GM10248 (cell line): Measurements from ENCODE around the gene RPP38.

ENCODE experiments used
- CTCF ChIA-PET: fragments of 300-600 bp; sonication (Branson Sonifier 250); formaldehyde crosslinking; extraction: SDS; loops from one replicate; lab custom pipeline; 2021; ENCODE audit warnings: antibody characterized with exemption; lab: Yijun Ruan, JAX
- POLR2A ChIA-PET: fragments of 350-650 bp; sonication (Branson Sonifier 250); formaldehyde crosslinking; extraction: SDS; loops from one replicate; lab custom pipeline; 2020; ENCODE audit warnings: antibody characterized with exemption; lab: Yijun Ruan, JAX
- DNase-seq: peaks from one replicate; pipeline ENCODE4 v3.0.0; 2012; ENCODE audit errors: extremely low spot score
- TF ChIP-seq, protein P1 (sequence below): IDR thresholded peaks from 2 replicates; pipeline ENCODE4 v1.5.1; 2012; ENCODE audit warnings: mild to moderate bottlenecking, low read depth; ENCODE audit errors: extremely low read depth, missing control alignments, control extremely low read depth

The RPP38 gene

DNA sequence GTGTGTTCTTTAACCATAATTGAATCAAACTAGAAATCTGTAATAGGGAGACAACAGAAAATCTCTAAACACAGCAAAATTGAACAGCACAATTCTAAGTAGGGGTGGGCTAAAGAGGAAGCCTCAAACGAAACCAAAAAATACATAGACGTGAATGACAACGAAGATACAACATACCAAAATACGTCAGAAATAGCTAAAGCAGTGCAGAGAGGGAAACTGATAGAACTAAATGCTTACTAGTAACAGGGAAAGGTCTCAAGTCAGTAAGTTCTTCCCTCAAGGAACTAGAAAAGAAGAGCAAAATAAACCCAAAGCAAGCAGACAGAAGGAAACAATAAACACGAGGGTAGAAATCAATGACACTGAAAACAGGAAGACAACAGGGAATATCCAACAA is 19.1 kb downstream of the RPP38 start:
- no peak for DNase-seq
- ChIA-PET POLR2A (no interaction called here), CTCF (interaction anchor here (4.3 kb wide), 1 partner anchor 10 kb away, joined by 23 read pairs; no protein-coding TSS in a partner anchor)
- TF ChIP-seq, protein P1, sequence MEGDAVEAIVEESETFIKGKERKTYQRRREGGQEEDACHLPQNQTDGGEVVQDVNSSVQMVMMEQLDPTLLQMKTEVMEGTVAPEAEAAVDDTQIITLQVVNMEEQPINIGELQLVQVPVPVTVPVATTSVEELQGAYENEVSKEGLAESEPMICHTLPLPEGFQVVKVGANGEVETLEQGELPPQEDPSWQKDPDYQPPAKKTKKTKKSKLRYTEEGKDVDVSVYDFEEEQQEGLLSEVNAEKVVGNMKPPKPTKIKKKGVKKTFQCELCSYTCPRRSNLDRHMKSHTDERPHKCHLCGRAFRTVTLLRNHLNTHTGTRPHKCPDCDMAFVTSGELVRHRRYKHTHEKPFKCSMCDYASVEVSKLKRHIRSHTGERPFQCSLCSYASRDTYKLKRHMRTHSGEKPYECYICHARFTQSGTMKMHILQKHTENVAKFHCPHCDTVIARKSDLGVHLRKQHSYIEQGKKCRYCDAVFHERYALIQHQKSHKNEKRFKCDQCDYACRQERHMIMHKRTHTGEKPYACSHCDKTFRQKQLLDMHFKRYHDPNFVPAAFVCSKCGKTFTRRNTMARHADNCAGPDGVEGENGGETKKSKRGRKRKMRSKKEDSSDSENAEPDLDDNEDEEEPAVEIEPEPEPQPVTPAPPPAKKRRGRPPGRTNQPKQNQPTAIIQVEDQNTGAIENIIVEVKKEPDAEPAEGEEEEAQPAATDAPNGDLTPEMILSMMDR = no peak

GRCh38 chr10:15118615-15119014 is 21.5 kb downstream of the RPP38 start:
- DNase-seq = no peak
- POLR2A ChIA-PET = no interaction called here
- TF ChIP-seq, protein P1 = no peak
- CTCF ChIA-PET = interaction anchor here (4.3 kb wide), 1 partner anchor 13 kb away, joined by 23 read pairs; no protein-coding TSS in a partner anchor

DNA sequence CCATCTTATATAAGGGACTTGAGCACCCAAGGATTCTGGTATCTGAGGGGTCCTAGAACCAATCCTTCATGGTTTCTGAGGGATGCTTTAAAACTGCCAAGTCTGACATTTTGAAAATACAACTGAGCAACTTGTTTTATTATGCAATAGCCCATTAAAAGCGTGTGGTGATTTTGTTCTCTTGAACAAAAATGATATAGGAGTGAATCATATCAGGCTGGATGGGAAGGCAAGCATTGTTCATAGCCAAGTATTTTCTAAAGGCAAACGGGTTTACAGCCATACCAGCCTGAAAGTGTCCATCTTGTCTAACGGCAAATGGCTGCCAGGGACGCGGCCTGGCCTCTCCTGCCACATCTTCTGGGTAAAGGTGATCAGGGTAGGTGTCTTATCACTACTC is 23.4 kb downstream of the RPP38 start:
- no peak for DNase-seq
- POLR2A ChIA-PET = no interaction called here
- CTCF ChIA-PET = interaction anchor here (4.1 kb wide), 1 partner anchor 15 kb away, joined by 27 read pairs; no protein-coding TSS in a partner anchor
- TF ChIP-seq, protein P1 = no peak

- TF ChIP-seq, protein P1 = no peak
- POLR2A ChIA-PET = no interaction called here
- CTCF ChIA-PET = interaction anchor here (0.6 to 4.1 kb wide), 4 partner anchors 8 to 23 kb away, joined by 3 to 27 read pairs (median 4); no protein-coding TSS in a partner anchor
- DNase-seq = no peak
These were observed 24.6 kb downstream of the RPP38 start for GRCh38 chr10:15121707-15122106.

DNA sequence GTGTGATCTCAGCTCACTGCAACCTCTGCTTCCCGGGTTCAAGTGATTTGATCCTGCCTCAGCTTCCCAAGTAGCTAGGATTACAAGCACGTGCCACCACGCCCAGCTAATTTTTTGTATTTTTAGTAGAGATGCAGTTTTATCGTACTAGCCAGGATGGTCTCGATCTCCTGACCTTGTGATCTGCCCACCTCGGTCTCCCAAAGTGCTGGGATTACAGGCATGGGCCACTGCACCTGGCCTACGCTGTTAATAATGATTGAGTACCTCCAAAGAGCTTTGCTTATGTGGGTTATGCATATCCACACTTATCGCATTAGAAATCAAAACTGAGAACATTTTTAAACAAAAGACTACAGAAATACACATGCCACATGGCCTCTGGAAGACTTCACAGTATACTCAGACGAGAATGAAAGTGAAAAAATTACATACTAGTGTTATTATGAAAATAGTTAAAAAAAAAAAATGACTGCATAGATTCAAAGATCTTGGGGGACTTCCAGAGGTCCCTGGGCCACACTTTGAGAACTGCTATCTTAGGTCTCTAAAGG is 25.4 kb downstream of the RPP38 start:
- TF ChIP-seq, protein P1 = no peak
- CTCF ChIA-PET = interaction anchor here (0.6 to 4.1 kb wide), 7 partner anchors 9 to 46 kb away, joined by 3 to 27 read pairs (median 4); partner anchors contain the start of gene NMT2
- POLR2A ChIA-PET = interaction anchor here (1.7 kb wide), 1 partner anchor 937 kb away, joined by 6 read pairs; no protein-coding TSS in a partner anchor
- peak; percentile 77 for DNase-seq

GRCh38 chr10:15123749-15124184 is 26.6 kb downstream of the RPP38 start:
- TF ChIP-seq, protein P1 = no peak
- POLR2A ChIA-PET = interaction anchor here (1.7 kb wide), 1 partner anchor 938 kb away, joined by 6 read pairs; no protein-coding TSS in a partner anchor
- no peak for DNase-seq
- CTCF ChIA-PET = interaction anchor here (1.0 to 4.1 kb wide), 6 partner anchors 8 to 44 kb away, joined by 3 to 27 read pairs (median 4); partner anchors contain the start of gene NMT2
